ENCODE measurements around the gene GABARAPL2.

GABARAPL2 gene

GRCh38 chr16:75593825-75594820 lies 27.9 kb downstream of the GABARAPL2 start:
- Mint-ChIP-seq H3K27ac (peak overlapping the region; percentile 41), H3K36me3 (peaks cover 15% of the 10 kb centered on the region), H3K27me3 (no peaks in the 10 kb centered on the region), H3K4me3 (no peak overlapping the region), H3K4me1 (ENCODE audit: low read depth) (peaks cover 10% of the 10 kb centered on the region), H3K9me3 (ENCODE audit: low read depth) (no peaks in the 10 kb centered on the region)

DNA sequence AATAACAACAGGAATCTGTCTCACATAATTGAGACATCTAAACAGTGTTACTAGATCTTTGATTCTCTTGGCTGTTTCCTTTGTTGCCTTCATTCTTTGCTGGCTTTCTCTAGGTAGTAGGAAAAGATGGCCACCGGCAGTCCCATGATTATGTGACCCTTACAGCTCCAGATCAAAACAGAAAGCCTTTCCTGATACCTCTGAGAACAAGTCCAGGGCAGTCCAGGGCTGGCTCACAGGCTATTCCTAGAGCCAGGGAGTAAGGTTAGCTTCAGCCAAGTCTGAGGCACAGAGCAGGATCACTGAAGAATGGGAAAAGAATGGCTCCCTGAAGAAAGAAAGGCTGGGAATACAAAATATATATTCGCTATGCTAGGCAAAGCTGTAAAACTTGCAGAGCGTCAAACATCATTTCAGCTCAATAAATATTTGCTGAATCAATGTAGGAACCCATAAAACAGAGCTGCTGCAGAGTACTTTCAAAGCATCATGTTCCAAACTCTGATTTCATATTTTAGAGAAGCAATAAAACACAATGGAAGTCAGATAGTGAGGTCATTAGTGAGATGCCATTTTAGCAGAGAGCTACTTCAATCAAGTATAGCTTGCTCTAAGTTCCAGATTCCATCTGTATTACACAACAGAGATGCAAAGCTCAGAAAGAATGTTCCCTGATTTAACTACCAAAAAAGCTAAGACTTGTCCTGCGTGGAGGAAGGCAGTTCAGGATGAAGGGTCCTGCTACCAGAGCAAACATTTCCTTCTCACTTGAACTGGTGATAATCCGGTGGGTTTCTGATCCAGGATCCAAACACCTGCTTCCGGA lies 33.5 kb downstream of the GABARAPL2 start:
- H3K9me3 Mint-ChIP-seq (ENCODE audit: low read depth): peaks cover 9% of the 10 kb centered on the region
- no peaks in the 10 kb centered on the region for H3K27me3 Mint-ChIP-seq
- peaks cover 3% of the 10 kb centered on the region for H3K4me1 Mint-ChIP-seq (ENCODE audit: low read depth)
- H3K27ac Mint-ChIP-seq: no peak overlapping the region
- H3K4me3 Mint-ChIP-seq: no peak overlapping the region
- H3K36me3 Mint-ChIP-seq: peaks cover 38% of the 10 kb centered on the region

GRCh38 chr16:75603241-75603640 lies 37.1 kb downstream of the GABARAPL2 start:
- no peaks in the 10 kb centered on the region for H3K4me1 Mint-ChIP-seq (ENCODE audit: low read depth)
- no peaks in the 10 kb centered on the region for H3K27me3 Mint-ChIP-seq
- peaks cover 32% of the 10 kb centered on the region for H3K36me3 Mint-ChIP-seq
- H3K4me3 Mint-ChIP-seq: no peak overlapping the region
- no peak overlapping the region for H3K27ac Mint-ChIP-seq
- peaks cover 9% of the 10 kb centered on the region for H3K9me3 Mint-ChIP-seq (ENCODE audit: low read depth)

DNA sequence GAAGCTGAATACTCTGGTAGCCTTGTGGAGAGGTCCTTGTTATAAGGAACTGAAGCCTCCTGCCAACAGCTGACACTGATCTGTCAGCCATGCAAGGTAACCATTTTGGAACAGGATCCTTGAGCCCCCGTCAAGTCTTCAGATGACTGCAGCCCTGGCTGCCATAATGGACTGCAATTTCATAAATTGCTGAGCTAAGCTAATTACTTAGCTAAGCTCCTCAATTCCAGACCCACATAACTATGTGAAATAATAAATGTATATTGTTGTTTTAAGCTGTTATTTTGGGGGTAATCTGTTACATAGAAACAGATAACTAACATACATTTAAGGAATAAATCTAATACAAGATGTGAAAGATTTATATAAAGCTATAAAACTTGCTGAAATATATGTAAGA lies 40.3 kb downstream of the GABARAPL2 start:
- H3K4me1 Mint-ChIP-seq (ENCODE audit: low read depth): no peaks in the 10 kb centered on the region
- no peak overlapping the region for H3K27ac Mint-ChIP-seq
- peaks cover 27% of the 10 kb centered on the region for H3K36me3 Mint-ChIP-seq
- no peaks in the 10 kb centered on the region for H3K27me3 Mint-ChIP-seq
- peaks cover 9% of the 10 kb centered on the region for H3K9me3 Mint-ChIP-seq (ENCODE audit: low read depth)
- H3K4me3 Mint-ChIP-seq: no peak overlapping the region

DNA sequence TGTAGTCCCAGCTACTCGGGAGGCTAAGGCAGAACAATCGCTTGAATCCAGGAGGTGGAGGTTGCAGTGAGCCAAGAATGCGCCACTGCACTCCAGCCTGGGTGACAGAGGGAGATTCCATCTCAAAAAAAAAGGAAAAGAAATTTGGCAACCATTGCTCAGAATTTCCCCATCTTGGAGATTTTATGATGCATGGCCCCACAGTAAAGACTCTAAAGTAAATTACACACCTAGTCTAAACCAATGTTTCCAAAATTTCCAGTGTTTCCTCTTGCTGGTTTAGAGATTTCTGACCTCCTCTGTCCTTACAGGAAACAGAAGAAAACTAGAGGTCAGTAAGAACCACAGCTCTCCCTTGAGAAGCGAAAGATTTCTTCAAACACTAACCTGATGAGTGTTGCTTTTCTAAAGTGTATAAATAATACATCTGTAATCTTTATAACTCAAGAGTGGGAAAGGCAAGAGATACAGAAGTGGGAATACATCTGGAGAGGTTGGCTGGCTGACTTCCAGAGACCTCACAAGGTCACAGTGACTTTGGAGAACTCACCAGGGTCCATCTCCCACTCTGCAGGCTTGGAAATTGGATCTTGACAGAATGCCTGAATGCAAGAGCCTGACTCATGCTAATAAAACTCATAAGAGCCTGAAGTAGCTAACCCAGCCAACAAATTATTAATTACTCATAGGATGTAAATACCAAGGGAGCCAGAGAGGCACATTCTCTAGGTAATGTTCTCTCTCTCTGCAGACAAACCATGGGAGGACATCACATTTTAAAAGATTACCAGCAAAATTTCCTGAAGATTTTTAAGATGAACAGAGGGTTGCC lies 48.1 kb downstream of the GABARAPL2 start:
- no peak overlapping the region for H3K27ac Mint-ChIP-seq

GRCh38 chr16:75615619-75616018 lies 49.4 kb downstream of the GABARAPL2 start:
- Mint-ChIP-seq H3K4me3 (no peak overlapping the region), H3K27me3 (no peaks in the 10 kb centered on the region), H3K9me3 (ENCODE audit: low read depth) (no peaks in the 10 kb centered on the region), H3K4me1 (ENCODE audit: low read depth) (peaks cover 15% of the 10 kb centered on the region), H3K27ac (no peak overlapping the region), H3K36me3 (peaks cover 10% of the 10 kb centered on the region)

More for the DNA sequence above, 48.1 kb downstream of the GABARAPL2 start:
- no peaks in the 10 kb centered on the region for H3K27me3 Mint-ChIP-seq
- H3K9me3 Mint-ChIP-seq (ENCODE audit: low read depth): no peaks in the 10 kb centered on the region
- peaks cover 5% of the 10 kb centered on the region for H3K36me3 Mint-ChIP-seq
- peaks cover 8% of the 10 kb centered on the region for H3K4me1 Mint-ChIP-seq (ENCODE audit: low read depth)
- H3K4me3 Mint-ChIP-seq: no peak overlapping the region

GRCh38 chr16:75616521-75617010 lies 50.4 kb downstream of the GABARAPL2 start:
- H3K9me3 Mint-ChIP-seq (ENCODE audit: low read depth): no peaks in the 10 kb centered on the region
- peak overlapping the region; percentile 75 for H3K27ac Mint-ChIP-seq
- peaks cover 10% of the 10 kb centered on the region for H3K36me3 Mint-ChIP-seq
- peaks cover 25% of the 10 kb centered on the region for H3K4me1 Mint-ChIP-seq (ENCODE audit: low read depth)
- H3K4me3 Mint-ChIP-seq: peak overlapping the region; percentile 33
- no peaks in the 10 kb centered on the region for H3K27me3 Mint-ChIP-seq

DNA sequence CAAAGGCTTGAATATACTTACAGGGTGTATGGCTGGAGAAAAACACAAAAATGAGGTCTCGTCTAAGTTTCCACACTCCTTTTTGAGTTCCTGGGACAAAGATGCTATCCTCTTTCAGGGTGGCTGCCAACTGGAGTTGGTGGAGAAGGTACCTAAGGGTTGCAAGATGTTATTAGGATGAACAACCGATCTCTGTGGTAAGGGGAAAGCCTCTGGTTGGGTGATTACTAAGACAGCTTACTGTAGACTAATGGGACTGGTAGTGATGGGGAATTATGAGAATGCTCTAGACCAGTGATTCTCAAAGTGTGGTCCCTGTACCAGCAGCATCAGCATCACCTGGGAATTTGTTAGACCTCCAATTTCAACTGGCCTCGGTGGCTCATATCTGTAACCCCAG lies 50.9 kb downstream of the GABARAPL2 start:
- H3K4me1 Mint-ChIP-seq (ENCODE audit: low read depth): peaks cover 30% of the 10 kb centered on the region
- H3K4me3 Mint-ChIP-seq: peak overlapping the region; percentile 23
- H3K36me3 Mint-ChIP-seq: peaks cover 10% of the 10 kb centered on the region
- peak overlapping the region; percentile 75 for H3K27ac Mint-ChIP-seq
- H3K27me3 Mint-ChIP-seq: no peaks in the 10 kb centered on the region
- H3K9me3 Mint-ChIP-seq (ENCODE audit: low read depth): no peaks in the 10 kb centered on the region

GRCh38 chr16:75618780-75619179 lies 52.6 kb downstream of the GABARAPL2 start:
- Mint-ChIP-seq H3K36me3 (peaks cover 10% of the 10 kb centered on the region), H3K27ac (no peak overlapping the region), H3K9me3 (ENCODE audit: low read depth) (no peaks in the 10 kb centered on the region), H3K4me1 (ENCODE audit: low read depth) (peaks cover 40% of the 10 kb centered on the region), H3K4me3 (no peak overlapping the region), H3K27me3 (no peaks in the 10 kb centered on the region)

DNA sequence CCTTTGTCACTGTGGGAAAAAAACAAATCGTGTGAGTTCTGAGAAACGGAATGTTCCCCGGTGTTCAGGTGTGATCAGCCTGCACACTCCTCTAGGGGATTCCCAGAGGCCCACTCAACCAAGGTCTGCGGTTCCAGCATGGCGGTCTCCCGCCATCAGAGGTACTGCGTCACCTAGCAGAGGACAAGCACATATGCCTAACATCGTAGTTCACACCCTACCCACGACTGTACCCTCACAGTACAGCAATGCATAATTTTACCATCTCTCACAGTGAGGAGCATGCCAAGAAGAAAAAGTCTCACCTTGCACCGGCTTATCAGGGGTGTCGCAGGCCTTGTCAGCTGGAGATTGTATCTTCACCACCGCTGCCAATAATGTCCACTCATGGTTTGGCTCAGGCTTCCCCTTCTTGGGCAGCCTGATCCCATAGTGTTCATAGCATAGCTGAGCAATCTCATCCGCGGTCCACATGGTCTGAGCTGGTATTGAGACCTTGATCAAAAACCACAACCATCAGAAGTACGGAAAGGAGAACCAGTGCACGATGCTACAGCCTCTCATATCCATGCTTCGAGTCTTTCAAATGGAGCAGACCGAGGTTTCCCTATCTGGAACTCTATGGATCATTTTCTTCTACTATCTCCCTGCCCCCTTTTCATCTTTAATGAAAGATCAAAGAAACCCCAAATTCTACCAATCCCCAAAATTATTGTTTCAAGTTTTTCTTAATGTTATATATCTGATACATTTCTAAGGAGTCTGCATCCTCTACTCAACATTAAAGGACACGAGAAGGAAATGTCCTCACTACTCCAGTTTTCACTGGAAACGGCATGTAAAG lies 54.4 kb downstream of the GABARAPL2 start:
- Mint-ChIP-seq H3K4me3 (peak overlapping the region; percentile 97), H3K27ac (peak overlapping the region; percentile 73), H3K4me1 (ENCODE audit: low read depth) (peaks cover 41% of the 10 kb centered on the region)

GRCh38 chr16:75621170-75621477 lies 54.9 kb downstream of the GABARAPL2 start:
- H3K27ac Mint-ChIP-seq: peak overlapping the region; percentile 95
- H3K27me3 Mint-ChIP-seq: no peaks in the 10 kb centered on the region
- peaks cover 43% of the 10 kb centered on the region for H3K4me1 Mint-ChIP-seq (ENCODE audit: low read depth)
- H3K4me3 Mint-ChIP-seq: peak overlapping the region; percentile 97
- no peaks in the 10 kb centered on the region for H3K9me3 Mint-ChIP-seq (ENCODE audit: low read depth)
- H3K36me3 Mint-ChIP-seq: peaks cover 18% of the 10 kb centered on the region

More for the DNA sequence above, 54.4 kb downstream of the GABARAPL2 start:
- peaks cover 13% of the 10 kb centered on the region for H3K36me3 Mint-ChIP-seq
- H3K9me3 Mint-ChIP-seq (ENCODE audit: low read depth): no peaks in the 10 kb centered on the region
- H3K27me3 Mint-ChIP-seq: no peaks in the 10 kb centered on the region

DNA sequence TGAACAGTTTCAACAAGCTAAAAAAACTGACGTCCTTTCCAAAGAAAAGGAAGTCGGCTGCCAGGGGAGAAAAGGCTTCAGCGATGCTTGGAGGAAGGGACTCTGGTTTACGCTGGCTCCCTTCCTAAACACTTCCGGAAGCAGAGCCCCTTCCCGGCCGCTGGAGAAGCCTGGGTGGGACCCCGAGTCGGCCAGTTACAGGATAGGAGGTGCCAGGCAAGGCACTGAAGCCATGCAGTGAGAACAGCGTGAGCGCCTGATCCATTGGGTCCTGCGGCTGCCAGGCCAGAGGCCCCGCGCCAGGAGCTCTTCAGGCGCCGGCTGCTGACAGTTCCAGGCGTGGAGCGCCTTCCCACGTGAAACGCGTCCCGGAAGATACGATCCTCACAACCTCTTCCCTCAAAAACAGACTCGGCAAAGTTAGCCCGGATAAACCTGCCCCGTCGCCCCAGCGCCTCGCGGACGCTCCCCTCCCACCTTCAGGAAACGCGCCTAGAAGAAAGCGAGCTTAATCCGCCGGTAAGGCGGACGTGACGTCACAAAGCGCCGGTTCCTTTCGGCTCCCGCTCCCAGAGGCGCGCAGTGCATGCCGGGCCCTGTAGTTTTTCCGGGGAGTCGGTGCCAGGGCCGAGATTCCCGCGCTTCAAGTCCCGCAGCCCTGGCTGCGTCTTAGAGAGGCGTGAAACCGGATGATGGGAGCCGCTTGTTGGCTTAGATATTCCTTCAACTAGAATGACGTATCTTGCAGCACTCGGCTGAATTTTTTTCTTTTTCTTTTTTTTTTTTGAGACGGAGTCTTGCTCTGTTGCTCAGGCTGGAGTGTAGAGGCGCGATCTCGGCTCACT lies 56.8 kb downstream of the GABARAPL2 start, which contains the start of gene ADAT1:
ADAT1 (minus strand) TSS at position 521 of the 845 bp plus-strand sequence. CDS start 2,482 bp downstream, outside the sequence.
- peaks cover 26% of the 10 kb centered on the region for H3K36me3 Mint-ChIP-seq
- no peaks in the 10 kb centered on the region for H3K27me3 Mint-ChIP-seq
- peak within 1 kb of the TSS; percentile 95 for H3K27ac Mint-ChIP-seq
- peak within 1 kb of the TSS; percentile 97 for H3K4me3 Mint-ChIP-seq
- H3K9me3 Mint-ChIP-seq (ENCODE audit: low read depth): no peaks in the 10 kb centered on the region
- peaks cover 54% of the 10 kb centered on the region for H3K4me1 Mint-ChIP-seq (ENCODE audit: low read depth)

DNA sequence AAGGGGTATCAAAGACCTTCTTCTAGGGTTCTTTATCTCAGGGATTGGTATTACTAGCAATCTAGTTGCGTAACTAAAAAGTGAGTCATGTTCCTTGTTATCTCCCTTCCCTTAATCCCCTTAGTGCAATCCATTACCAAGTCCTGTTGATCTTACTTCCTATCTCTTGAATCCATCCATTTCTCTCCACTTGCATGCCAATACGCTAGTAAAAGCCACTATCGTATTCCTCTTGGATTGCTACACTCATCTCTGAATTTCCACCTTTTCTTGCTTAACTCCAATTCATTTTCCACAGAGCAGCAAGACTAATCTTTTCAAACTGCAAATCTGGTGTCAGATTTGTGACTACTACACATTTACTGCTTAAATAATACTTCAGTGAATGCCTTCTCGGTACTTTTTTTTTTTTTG lies 58.7 kb downstream of the GABARAPL2 start:
- Mint-ChIP-seq H3K4me3 (peak overlapping the region; percentile 51), H3K27me3 (no peaks in the 10 kb centered on the region), H3K27ac (peak overlapping the region; percentile 46), H3K9me3 (ENCODE audit: low read depth) (no peaks in the 10 kb centered on the region), H3K36me3 (peaks cover 33% of the 10 kb centered on the region), H3K4me1 (ENCODE audit: low read depth) (peaks cover 67% of the 10 kb centered on the region)
